Neural cell (in vitro differentiated cells): Measurements from ENCODE around the gene TAMM41. TPM values are rescaled to one million over a fixed set of nuclear protein-coding genes. Genes with fewer than 3 reads are reported as not detected.

Source experiments
- H2AFZ ChIP-seq: fragments of 200-600, 300-800 bp; sonication (generic), shearing (Covaris generic); 2 replicates; pipeline ENCODE4 v1.6.0; 2014; ENCODE audit warnings: low read depth, mild to moderate bottlenecking, antibody characterized with exemption, low read length, moderate library complexity
- H3F3A ChIP-seq: fragments of 200-600 bp; shearing (Covaris generic); 2 replicates; pipeline ENCODE4 v1.6.1; 2016; ENCODE audit warnings: mild to moderate bottlenecking, moderate library complexity, mixed read lengths, antibody characterized with exemption, low read length; ENCODE audit not compliant: insufficient read depth, poor library complexity, severe bottlenecking
- H3K27ac ChIP-seq: fragments of 200-600, 300-800 bp; sonication (generic), shearing (Covaris generic); 2 replicates; pipeline ENCODE4 v1.5.1; 2014; ENCODE audit warnings: mild to moderate bottlenecking, low read length, moderate library complexity
- H3K27me3 ChIP-seq: fragments of 300-800, 200-600 bp; sonication (generic), shearing (Covaris generic); 2 replicates; pipeline ENCODE4 v1.6.0; 2014; ENCODE audit warnings: mild to moderate bottlenecking, low read depth, low read length, moderate library complexity; ENCODE audit not compliant: insufficient read depth
- H3K36me3 ChIP-seq: fragments of 300-800, 200-600 bp; sonication (generic), shearing (Covaris generic); 2 replicates; pipeline ENCODE4 v1.5.1; 2014; ENCODE audit warnings: mild to moderate bottlenecking, antibody characterized with exemption, low read length, moderate library complexity; ENCODE audit not compliant: insufficient read depth
- H3K4me2 ChIP-seq: fragments of 300-800, 200-600 bp; sonication (generic), shearing (Covaris generic); 2 replicates; pipeline ENCODE4 v1.6.0; 2014; ENCODE audit warnings: mild to moderate bottlenecking, low read length
- H3K4me3 ChIP-seq: fragments of 300-800, 200-600 bp; sonication (generic), shearing (Covaris generic); 2 replicates; pipeline ENCODE4 v1.5.1; 2014; ENCODE audit warnings: mild to moderate bottlenecking, low read length, moderate library complexity
- H3K79me2 ChIP-seq: fragments of 200-600 bp; shearing (Covaris generic); replicated peaks from 2 replicates; pipeline ENCODE4 v1.6.0; 2014; ENCODE audit warnings: mild to moderate bottlenecking, low read length, moderate library complexity; ENCODE audit not compliant: insufficient read depth
- H3K9ac ChIP-seq: fragments of 300-800, 200-600 bp; sonication (generic), shearing (Covaris generic); 2 replicates; pipeline ENCODE4 v1.6.1; 2016; ENCODE audit warnings: mild to moderate bottlenecking, low read length, mixed read lengths
- H3K9me2 ChIP-seq: fragments of 200-600 bp; shearing (Covaris generic); 2 replicates; pipeline ENCODE4 v1.6.1; 2016; ENCODE audit warnings: mild to moderate bottlenecking, low read length, mixed read lengths; ENCODE audit not compliant: insufficient read depth
- H3K9me3 ChIP-seq: fragments of 200-600, 300-800 bp; sonication (generic), shearing (Covaris generic); 2 replicates; pipeline ENCODE4 v1.6.1; 2016; ENCODE audit warnings: mild to moderate bottlenecking, mixed run types, low read length, moderate library complexity, mixed read lengths
- H4K20me1 ChIP-seq: fragments of 200-600 bp; shearing (Covaris generic); 2 replicates; pipeline ENCODE4 v1.6.1; 2016; ENCODE audit warnings: mild to moderate bottlenecking, mixed run types; ENCODE audit not compliant: insufficient read depth
- EP300 ChIP-seq: fragments of 450-650 bp; conservative IDR thresholded peaks from 2 replicates; pipeline ENCODE4 v1.6.1; 2014; ENCODE audit warnings: antibody characterized with exemption, mild to moderate bottlenecking, moderate library complexity; ENCODE audit not compliant: poor library complexity, severe bottlenecking
- EZH2 ChIP-seq: fragments of 200-600, 300-800 bp; shearing (Covaris generic), sonication (generic); IDR thresholded peaks from 2 replicates; pipeline ENCODE4 v1.6.1; 2014; ENCODE audit warnings: antibody characterized with exemption, low read length, borderline replicate concordance, mild to moderate bottlenecking; ENCODE audit not compliant: insufficient read depth, poor library complexity, severe bottlenecking
- MXI1 ChIP-seq: fragments of 450-650 bp; conservative IDR thresholded peaks from 2 replicates; pipeline ENCODE4 v1.6.1; 2014; ENCODE audit warnings: antibody characterized with exemption, mild to moderate bottlenecking; ENCODE audit not compliant: poor library complexity, severe bottlenecking
- POLR2AphosphoS5 ChIP-seq: IDR thresholded peaks from 2 replicates; pipeline ENCODE4 v1.6.1; 2012
- RAD21 ChIP-seq: fragments of 450-650 bp; conservative IDR thresholded peaks from 2 replicates; pipeline ENCODE4 v1.6.1; 2014; ENCODE audit warnings: antibody characterized with exemption, mild to moderate bottlenecking, moderate library complexity
- SMC3 ChIP-seq: fragments of 450-650 bp; conservative IDR thresholded peaks from 2 replicates; pipeline ENCODE4 v1.6.1; 2014; ENCODE audit warnings: antibody characterized with exemption, mild to moderate bottlenecking, moderate library complexity; ENCODE audit not compliant: poor library complexity
- TAF1 ChIP-seq: IDR thresholded peaks from 2 replicates; pipeline ENCODE4 v1.6.1; 2012; ENCODE audit warnings: low read depth
- polyA plus RNA-seq: library from polyadenylated mRNA; depleted of rRNA; stranded (reverse); fragments of >200 nt; gene quantifications from 2 replicates; pipeline ENCODE4 v1.2.3, GENCODE V29; 2014
- TF ChIP-seq, protein P1 (sequence below): IDR thresholded peaks from 2 replicates; pipeline ENCODE4 v1.6.1; 2012; ENCODE audit warnings: borderline replicate concordance
- TF ChIP-seq, protein P2 (sequence below): fragments of 450-650 bp; IDR thresholded peaks from 2 replicates; pipeline ENCODE4 v1.5.1; 2014; ENCODE audit warnings: antibody characterized with exemption, mild to moderate bottlenecking, moderate library complexity; ENCODE audit not compliant: poor library complexity, severe bottlenecking

Gene TAMM41
- polyA plus RNA-seq, 1 donor from 2014 or later = 3.1 TPM

DNA sequence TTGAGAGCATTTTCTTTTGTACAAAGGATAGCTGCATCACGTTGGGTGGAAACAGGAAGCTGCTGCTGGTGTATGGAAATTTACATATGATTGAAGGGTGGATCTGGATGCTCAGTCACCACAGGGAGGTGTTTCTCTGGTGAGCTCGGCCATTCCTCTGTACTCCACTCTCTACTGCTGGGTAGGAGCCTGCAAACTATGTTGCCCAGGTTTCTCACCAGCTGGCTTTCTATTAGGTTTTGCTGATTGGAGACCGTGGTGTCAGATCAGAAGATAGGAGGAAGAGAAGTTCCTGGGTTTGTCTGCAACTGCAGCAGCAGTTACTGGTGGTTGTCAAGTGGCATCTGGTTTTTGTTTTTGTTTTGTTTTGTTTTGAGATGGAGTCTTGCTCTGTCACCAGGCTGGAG, 61.7 kb downstream of the TAMM41 start:
- H3K9me2 ChIP-seq = no peaks in the 10 kb centered on the region
- H2AFZ ChIP-seq = no peak overlapping the region
- no peaks in the 10 kb centered on the region for H4K20me1 ChIP-seq
- TF ChIP-seq POLR2AphosphoS5 (no peak), SMC3 (no peak), EZH2 (no peak)
- no peaks in the 10 kb centered on the region for H3F3A ChIP-seq
- H3K27me3 ChIP-seq = no peaks in the 10 kb centered on the region
- H3K9ac ChIP-seq = no peak overlapping the region
- H3K9me3 ChIP-seq = no peaks in the 10 kb centered on the region
- no peak overlapping the region for H3K27ac ChIP-seq
- no peak overlapping the region for H3K4me2 ChIP-seq
- H3K79me2 ChIP-seq = no peaks in the 10 kb centered on the region
- no peaks in the 10 kb centered on the region for H3K36me3 ChIP-seq
- H3K4me3 ChIP-seq = no peak overlapping the region

DNA sequence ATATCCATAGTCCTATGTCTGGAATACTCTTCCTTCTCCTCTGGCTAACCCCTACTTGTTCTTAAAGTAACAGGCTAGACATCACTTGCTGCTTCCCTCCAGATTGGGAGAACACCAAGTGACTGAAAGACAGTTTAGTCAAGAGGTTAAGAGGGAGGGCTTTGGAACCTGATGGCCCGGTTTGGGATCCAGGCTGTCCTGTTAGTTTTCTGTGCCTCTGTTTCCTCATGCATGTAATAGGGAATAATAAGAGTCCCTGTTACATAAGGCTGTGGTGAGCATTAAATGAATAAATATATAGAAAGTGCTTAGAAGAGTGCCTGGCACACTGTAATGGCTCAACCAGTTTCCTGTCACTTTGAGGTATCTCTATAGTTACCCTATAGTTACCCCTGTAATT, 66.3 kb downstream of the TAMM41 start:
- H4K20me1 ChIP-seq = no peaks in the 10 kb centered on the region
- no peaks in the 10 kb centered on the region for H3F3A ChIP-seq
- H3K27ac ChIP-seq = no peak overlapping the region
- no peaks in the 10 kb centered on the region for H3K27me3 ChIP-seq
- no peak overlapping the region for H3K9ac ChIP-seq
- no peak overlapping the region for H3K4me2 ChIP-seq
- H3K36me3 ChIP-seq = no peaks in the 10 kb centered on the region
- H3K79me2 ChIP-seq = no peaks in the 10 kb centered on the region
- no peak overlapping the region for H3K4me3 ChIP-seq
- no peaks in the 10 kb centered on the region for H3K9me3 ChIP-seq
- TF ChIP-seq MXI1 (no peak), TAF1 (no peak), EP300 (no peak), SMC3 (no peak), EZH2 (no peak), POLR2AphosphoS5 (no peak)
- TF ChIP-seq, protein P1, sequence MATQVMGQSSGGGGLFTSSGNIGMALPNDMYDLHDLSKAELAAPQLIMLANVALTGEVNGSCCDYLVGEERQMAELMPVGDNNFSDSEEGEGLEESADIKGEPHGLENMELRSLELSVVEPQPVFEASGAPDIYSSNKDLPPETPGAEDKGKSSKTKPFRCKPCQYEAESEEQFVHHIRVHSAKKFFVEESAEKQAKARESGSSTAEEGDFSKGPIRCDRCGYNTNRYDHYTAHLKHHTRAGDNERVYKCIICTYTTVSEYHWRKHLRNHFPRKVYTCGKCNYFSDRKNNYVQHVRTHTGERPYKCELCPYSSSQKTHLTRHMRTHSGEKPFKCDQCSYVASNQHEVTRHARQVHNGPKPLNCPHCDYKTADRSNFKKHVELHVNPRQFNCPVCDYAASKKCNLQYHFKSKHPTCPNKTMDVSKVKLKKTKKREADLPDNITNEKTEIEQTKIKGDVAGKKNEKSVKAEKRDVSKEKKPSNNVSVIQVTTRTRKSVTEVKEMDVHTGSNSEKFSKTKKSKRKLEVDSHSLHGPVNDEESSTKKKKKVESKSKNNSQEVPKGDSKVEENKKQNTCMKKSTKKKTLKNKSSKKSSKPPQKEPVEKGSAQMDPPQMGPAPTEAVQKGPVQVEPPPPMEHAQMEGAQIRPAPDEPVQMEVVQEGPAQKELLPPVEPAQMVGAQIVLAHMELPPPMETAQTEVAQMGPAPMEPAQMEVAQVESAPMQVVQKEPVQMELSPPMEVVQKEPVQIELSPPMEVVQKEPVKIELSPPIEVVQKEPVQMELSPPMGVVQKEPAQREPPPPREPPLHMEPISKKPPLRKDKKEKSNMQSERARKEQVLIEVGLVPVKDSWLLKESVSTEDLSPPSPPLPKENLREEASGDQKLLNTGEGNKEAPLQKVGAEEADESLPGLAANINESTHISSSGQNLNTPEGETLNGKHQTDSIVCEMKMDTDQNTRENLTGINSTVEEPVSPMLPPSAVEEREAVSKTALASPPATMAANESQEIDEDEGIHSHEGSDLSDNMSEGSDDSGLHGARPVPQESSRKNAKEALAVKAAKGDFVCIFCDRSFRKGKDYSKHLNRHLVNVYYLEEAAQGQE = no peak
- no peak overlapping the region for H2AFZ ChIP-seq
- H3K9me2 ChIP-seq = no peaks in the 10 kb centered on the region

DNA sequence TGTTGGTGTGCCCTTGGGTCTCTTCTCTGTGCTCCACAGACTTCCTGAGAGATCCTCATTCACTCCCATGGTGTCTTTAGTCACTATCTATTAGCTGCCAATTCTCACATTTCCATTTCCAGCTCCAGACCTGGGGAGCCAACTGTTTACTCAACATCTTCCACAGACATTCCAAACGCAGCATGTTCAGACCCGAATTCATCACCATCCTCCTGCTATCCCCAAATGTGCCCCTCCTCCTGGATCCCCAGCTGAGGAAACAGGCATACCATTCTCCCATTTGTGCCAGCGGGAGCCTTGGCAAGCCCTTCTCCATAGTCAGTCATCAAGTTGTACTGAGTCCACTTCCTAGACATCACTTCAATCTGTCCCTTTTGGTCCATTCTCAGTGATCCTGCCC, 67.1 kb downstream of the TAMM41 start:
- Histone ChIP-seq H3K4me3 (no peak overlapping the region), H4K20me1 (no peaks in the 10 kb centered on the region), H3K9me3 (no peaks in the 10 kb centered on the region), H3K36me3 (no peaks in the 10 kb centered on the region), H3F3A (no peaks in the 10 kb centered on the region), H2AFZ (no peak overlapping the region), H3K27ac (no peak overlapping the region), H3K9ac (no peak overlapping the region), H3K27me3 (no peaks in the 10 kb centered on the region), H3K4me2 (no peak overlapping the region), H3K9me2 (no peaks in the 10 kb centered on the region), H3K79me2 (no peaks in the 10 kb centered on the region)
- TF ChIP-seq TAF1 (no peak), RAD21 (no peak), EZH2 (no peak), POLR2AphosphoS5 (no peak), EP300 (no peak), SMC3 (no peak), MXI1 (no peak)
- TF ChIP-seq, protein P1 = no peak
- TF ChIP-seq, protein P2, sequence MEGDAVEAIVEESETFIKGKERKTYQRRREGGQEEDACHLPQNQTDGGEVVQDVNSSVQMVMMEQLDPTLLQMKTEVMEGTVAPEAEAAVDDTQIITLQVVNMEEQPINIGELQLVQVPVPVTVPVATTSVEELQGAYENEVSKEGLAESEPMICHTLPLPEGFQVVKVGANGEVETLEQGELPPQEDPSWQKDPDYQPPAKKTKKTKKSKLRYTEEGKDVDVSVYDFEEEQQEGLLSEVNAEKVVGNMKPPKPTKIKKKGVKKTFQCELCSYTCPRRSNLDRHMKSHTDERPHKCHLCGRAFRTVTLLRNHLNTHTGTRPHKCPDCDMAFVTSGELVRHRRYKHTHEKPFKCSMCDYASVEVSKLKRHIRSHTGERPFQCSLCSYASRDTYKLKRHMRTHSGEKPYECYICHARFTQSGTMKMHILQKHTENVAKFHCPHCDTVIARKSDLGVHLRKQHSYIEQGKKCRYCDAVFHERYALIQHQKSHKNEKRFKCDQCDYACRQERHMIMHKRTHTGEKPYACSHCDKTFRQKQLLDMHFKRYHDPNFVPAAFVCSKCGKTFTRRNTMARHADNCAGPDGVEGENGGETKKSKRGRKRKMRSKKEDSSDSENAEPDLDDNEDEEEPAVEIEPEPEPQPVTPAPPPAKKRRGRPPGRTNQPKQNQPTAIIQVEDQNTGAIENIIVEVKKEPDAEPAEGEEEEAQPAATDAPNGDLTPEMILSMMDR = no peak
